ENCODE measurements around the gene CCPG1.

GRCh38 chr15:55361048-55361447 lies 47.1 kb downstream of the CCPG1 start:
- TF ChIP-seq, protein P1, sequence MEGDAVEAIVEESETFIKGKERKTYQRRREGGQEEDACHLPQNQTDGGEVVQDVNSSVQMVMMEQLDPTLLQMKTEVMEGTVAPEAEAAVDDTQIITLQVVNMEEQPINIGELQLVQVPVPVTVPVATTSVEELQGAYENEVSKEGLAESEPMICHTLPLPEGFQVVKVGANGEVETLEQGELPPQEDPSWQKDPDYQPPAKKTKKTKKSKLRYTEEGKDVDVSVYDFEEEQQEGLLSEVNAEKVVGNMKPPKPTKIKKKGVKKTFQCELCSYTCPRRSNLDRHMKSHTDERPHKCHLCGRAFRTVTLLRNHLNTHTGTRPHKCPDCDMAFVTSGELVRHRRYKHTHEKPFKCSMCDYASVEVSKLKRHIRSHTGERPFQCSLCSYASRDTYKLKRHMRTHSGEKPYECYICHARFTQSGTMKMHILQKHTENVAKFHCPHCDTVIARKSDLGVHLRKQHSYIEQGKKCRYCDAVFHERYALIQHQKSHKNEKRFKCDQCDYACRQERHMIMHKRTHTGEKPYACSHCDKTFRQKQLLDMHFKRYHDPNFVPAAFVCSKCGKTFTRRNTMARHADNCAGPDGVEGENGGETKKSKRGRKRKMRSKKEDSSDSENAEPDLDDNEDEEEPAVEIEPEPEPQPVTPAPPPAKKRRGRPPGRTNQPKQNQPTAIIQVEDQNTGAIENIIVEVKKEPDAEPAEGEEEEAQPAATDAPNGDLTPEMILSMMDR (optimal IDR thresholded peaks at IDR 0.05 in 1 of 3, IDR thresholded peaks at IDR 0.05 in 1 of 3, conservative IDR thresholded peaks at IDR 0.05 in 1 of 3; ENCODE audit: extremely low read depth in 1 of 3, insufficient read depth in 2 of 3, low read length in 3 of 3) = no peak
- TF ChIP-seq EZH2 (IDR thresholded peaks at IDR 0.05; ENCODE audit: low read length) = no peak
